ENCODE measurements around the gene COL27A1.

COL27A1 gene

DNA sequence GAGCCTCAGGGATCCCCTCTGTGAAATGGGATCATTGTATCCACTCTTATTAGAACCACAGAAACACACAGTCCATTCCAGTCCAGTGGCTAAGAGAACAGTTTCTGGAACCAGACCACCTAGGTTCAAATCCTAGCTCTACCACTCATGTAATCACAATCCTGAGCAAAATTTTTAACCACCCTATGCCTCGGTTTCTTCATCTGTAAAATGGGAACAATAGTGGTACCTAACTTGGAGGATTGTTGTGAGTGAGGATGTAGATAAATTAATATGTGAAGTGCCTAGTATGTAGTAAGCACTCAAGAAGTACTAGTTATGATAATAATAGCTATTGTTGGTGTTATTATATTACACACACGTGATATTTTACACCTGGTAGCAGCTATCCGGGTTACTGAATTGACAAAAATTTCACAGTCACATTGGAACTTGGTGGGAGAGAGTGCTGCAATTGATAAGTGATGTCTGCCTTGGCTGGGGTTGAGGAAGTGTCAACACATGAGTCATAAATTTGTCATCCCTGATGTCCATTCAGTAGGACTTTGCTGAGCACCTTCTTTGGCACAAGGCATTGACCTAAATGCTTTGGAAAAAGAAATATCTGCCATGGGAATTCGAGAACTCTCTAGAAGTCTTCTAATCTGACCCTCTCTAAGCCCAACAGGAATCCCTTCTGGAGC lies 68.4 kb downstream of the COL27A1 start:
- H3K9me3 ChIP-seq (ENCODE audit: low read length) = no peaks in the 10 kb centered on the region
- H3K27ac ChIP-seq (ENCODE audit: low read depth, low read length, poor library complexity, severe bottlenecking) = no peak overlapping the region
- H3K27me3 ChIP-seq (ENCODE audit: insufficient read depth, low read length) = no peaks in the 10 kb centered on the region
- H3K4me2 ChIP-seq (ENCODE audit: low read length) = no peak overlapping the region
- H2AFZ ChIP-seq (ENCODE audit: low read length) = no peak overlapping the region
- TF ChIP-seq EZH2 (IDR thresholded peaks at IDR 0.05; ENCODE audit: borderline replicate concordance, low read length) = no peak
- TF ChIP-seq, protein P1, sequence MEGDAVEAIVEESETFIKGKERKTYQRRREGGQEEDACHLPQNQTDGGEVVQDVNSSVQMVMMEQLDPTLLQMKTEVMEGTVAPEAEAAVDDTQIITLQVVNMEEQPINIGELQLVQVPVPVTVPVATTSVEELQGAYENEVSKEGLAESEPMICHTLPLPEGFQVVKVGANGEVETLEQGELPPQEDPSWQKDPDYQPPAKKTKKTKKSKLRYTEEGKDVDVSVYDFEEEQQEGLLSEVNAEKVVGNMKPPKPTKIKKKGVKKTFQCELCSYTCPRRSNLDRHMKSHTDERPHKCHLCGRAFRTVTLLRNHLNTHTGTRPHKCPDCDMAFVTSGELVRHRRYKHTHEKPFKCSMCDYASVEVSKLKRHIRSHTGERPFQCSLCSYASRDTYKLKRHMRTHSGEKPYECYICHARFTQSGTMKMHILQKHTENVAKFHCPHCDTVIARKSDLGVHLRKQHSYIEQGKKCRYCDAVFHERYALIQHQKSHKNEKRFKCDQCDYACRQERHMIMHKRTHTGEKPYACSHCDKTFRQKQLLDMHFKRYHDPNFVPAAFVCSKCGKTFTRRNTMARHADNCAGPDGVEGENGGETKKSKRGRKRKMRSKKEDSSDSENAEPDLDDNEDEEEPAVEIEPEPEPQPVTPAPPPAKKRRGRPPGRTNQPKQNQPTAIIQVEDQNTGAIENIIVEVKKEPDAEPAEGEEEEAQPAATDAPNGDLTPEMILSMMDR (IDR thresholded peaks at IDR 0.05; ENCODE audit: low read length) = no peak
- H3K4me3 ChIP-seq (ENCODE audit: low read depth, low read length, poor library complexity, severe bottlenecking) = no peak overlapping the region
- no peak overlapping the region for H3K9ac ChIP-seq (ENCODE audit: low read length)
- H3K4me1 ChIP-seq (ENCODE audit: insufficient read depth, low read length, severe bottlenecking) = no peaks in the 10 kb centered on the region
- no peaks in the 10 kb centered on the region for H3K9me2 ChIP-seq (ENCODE audit: low read depth, low read length)
- no peaks in the 10 kb centered on the region for H3K36me3 ChIP-seq (ENCODE audit: insufficient read depth, low read length)
- no peaks in the 10 kb centered on the region for H4K20me1 ChIP-seq (ENCODE audit: insufficient read depth, low read length)
- no peaks in the 10 kb centered on the region for H3F3A ChIP-seq (ENCODE audit: insufficient read depth, low read length)
- H3K79me2 ChIP-seq (ENCODE audit: insufficient read depth, low read length) = no peaks in the 10 kb centered on the region

DNA sequence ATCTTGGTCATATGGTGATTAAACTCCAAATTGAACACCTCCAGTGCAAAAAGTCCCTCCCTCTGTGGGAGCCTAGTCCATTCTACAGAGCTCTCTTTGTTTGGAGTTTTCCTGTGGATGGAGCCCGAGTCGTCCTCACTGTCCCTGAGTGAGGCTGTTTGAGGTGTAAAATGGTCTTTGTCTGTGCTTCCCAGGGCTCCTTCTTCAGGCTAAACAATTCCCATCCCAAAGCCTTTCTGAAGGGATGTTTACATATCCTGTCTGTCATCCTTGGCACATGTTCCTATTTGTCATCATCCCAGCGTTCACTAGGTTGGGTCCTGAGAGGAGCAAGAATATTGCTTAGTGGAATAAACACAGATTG lies 68.9 kb downstream of the COL27A1 start:
- Histone ChIP-seq H3K27me3 (ENCODE audit: insufficient read depth, low read length) (no peaks in the 10 kb centered on the region; the same call in 1 of the 2 replicates), H3K4me2 (ENCODE audit: low read length) (no peak overlapping the region), H3K4me3 (ENCODE audit: low read depth, low read length, poor library complexity, severe bottlenecking) (no peak overlapping the region), H3K9me3 (ENCODE audit: low read length) (no peaks in the 10 kb centered on the region), H3K9me2 (ENCODE audit: low read depth, low read length) (no peaks in the 10 kb centered on the region), H3K9ac (ENCODE audit: low read length) (no peak overlapping the region), H4K20me1 (ENCODE audit: insufficient read depth, low read length) (no peaks in the 10 kb centered on the region), H3K27ac (ENCODE audit: low read depth, low read length, poor library complexity, severe bottlenecking) (no peak overlapping the region), H3K36me3 (ENCODE audit: insufficient read depth, low read length) (no peaks in the 10 kb centered on the region), H3K4me1 (ENCODE audit: insufficient read depth, low read length, severe bottlenecking) (no peaks in the 10 kb centered on the region), H2AFZ (ENCODE audit: low read length) (no peak overlapping the region), H3K79me2 (ENCODE audit: insufficient read depth, low read length) (no peaks in the 10 kb centered on the region), H3F3A (ENCODE audit: insufficient read depth, low read length) (no peaks in the 10 kb centered on the region)
- TF ChIP-seq EZH2 (IDR thresholded peaks at IDR 0.05; ENCODE audit: borderline replicate concordance, low read length) = no peak
- TF ChIP-seq, protein P1 (IDR thresholded peaks at IDR 0.05; ENCODE audit: low read length) = no peak

DNA sequence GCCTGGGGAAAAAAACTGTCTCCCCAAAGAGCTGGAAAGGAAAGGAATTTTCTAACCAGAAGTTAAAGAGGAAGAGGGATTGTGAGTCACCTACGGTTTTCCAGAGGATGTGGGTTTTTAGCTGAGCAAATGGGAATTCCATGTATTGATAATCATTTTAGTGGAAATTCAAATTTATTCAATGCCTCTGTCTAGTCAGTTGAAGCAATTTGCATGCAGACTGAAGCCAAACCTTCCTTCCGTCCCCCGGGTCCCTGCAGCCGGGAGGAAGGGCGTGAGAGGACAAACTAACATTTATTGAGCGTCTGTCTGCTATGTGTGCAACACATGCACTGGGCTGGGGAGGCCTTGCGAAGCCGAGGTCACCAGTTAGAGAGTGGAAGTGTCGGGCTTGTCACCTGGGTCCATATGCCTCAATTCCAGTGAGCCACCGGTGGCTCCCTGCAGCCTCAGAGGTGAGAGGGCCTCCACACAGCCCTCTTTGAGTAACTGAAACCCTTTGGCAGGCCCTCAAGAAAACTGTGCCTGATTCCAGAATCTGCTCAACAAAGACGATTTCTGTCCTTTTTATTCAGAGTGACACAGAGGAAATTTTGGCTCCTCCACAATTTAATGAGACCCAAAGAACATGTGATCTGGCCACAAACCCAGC lies 70.3 kb downstream of the COL27A1 start:
- TF ChIP-seq EZH2 (IDR thresholded peaks at IDR 0.05; ENCODE audit: borderline replicate concordance, low read length) = no peak
- TF ChIP-seq, protein P1 (IDR thresholded peaks at IDR 0.05; ENCODE audit: low read length) = no peak
- Histone ChIP-seq H3K9ac (ENCODE audit: low read length) (no peak overlapping the region), H3K27ac (ENCODE audit: low read depth, low read length, poor library complexity, severe bottlenecking) (no peak overlapping the region)

More for the DNA sequence above, 70.3 kb downstream of the COL27A1 start:
- Histone ChIP-seq H3K79me2 (ENCODE audit: insufficient read depth, low read length) (no peaks in the 10 kb centered on the region), H3K4me2 (ENCODE audit: low read length) (no peak overlapping the region), H2AFZ (ENCODE audit: low read length) (no peak overlapping the region), H3K9me2 (ENCODE audit: low read depth, low read length) (no peaks in the 10 kb centered on the region), H4K20me1 (ENCODE audit: insufficient read depth, low read length) (no peaks in the 10 kb centered on the region), H3K27me3 (ENCODE audit: insufficient read depth, low read length) (peaks cover under 1% of the 10 kb centered on the region), H3K4me1 (ENCODE audit: insufficient read depth, low read length, severe bottlenecking) (no peaks in the 10 kb centered on the region), H3K4me3 (ENCODE audit: low read depth, low read length, poor library complexity, severe bottlenecking) (no peak overlapping the region), H3F3A (ENCODE audit: insufficient read depth, low read length) (no peaks in the 10 kb centered on the region), H3K9me3 (ENCODE audit: low read length) (no peaks in the 10 kb centered on the region), H3K36me3 (ENCODE audit: insufficient read depth, low read length) (no peaks in the 10 kb centered on the region)

Measured in OCI-LY1 (cell line).